PC-9 (cell line): ENCODE measurements around the gene SYNPO.

Source experiments
- CTCF ChIP-seq: fragments of 200-600 bp; sonication (generic); conservative IDR thresholded peaks from 2 replicates; pipeline ENCODE4 v1.6.1; 2017; ENCODE audit warnings: mixed run types, antibody characterized with exemption, mild to moderate bottlenecking, moderate library complexity
- EZH2 ChIP-seq: fragments of 200-600 bp; sonication (generic); IDR thresholded peaks from 2 replicates; pipeline ENCODE4 v1.8.0; 2017; ENCODE audit warnings: antibody characterized with exemption, low read depth

- no peak for TF ChIP-seq CTCF
- TF ChIP-seq EZH2, result no peak
These were observed 4.7 kb downstream of the SYNPO start for GRCh38 chr5:150645070-150645700.
